ENCODE measurements around the gene COPG2. TPM values are rescaled to one million over a fixed set of nuclear protein-coding genes. Genes with fewer than 3 reads are reported as not detected.
A peak's percentile ranks its signal among the peaks of the same experiment; 100 is the strongest.

Gene COPG2
- total RNA-seq, 1 donor from 2014 or later, result 19.3 TPM

DNA sequence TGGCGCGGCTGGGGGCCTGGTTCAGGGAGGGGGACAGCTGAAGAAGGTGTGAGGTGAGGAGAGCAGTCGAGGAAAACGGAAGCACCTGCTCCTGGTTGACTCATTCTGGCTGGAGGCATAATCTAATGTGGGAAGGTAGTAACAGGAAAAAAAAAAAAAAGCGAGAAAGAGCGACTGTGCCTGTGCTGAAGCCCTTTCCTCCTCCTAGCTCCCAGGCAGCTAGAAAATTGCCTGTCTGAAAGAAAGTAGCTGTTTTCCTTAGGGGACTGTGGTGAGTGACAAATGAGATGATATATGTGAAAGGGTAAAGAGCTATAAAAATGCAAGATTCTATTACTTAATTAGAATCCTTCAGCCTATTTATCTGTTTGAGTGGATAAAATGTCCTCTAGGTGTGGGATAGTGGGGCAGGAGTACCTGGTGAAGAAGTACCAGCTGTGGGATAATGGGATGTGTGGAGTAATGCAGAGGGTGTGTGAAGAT is 181.6 kb downstream of the COPG2 start:
- Mint-ChIP-seq H3K4me1 (ENCODE audit: low read depth) (peaks cover 21% of the 10 kb centered on the region), H3K4me3 (peak overlapping the region; percentile 63), H3K36me3 (ENCODE audit: low read depth) (no peaks in the 10 kb centered on the region), H3K27ac (no peak overlapping the region), H3K27me3 (ENCODE audit: insufficient read depth) (peaks cover 43% of the 10 kb centered on the region), H3K9me3 (no peaks in the 10 kb centered on the region)
- intact Hi-C loops (cut with micrococcal nuclease), result loop anchor here (1.0 to 10.0 kb wide), 6 partner anchors 45 to 414 kb away; partner anchors contain the start of genes CEP41 and COPG2
- no peak for DNase-seq (ENCODE audit: low spot score)

GRCh38 chr7:130486114-130486953 is 182.2 kb downstream of the COPG2 start:
- no peaks in the 10 kb centered on the region for H3K9me3 Mint-ChIP-seq
- no peak for DNase-seq (ENCODE audit: low spot score)
- peaks cover 41% of the 10 kb centered on the region for H3K27me3 Mint-ChIP-seq (ENCODE audit: insufficient read depth)
- no peak overlapping the region for H3K27ac Mint-ChIP-seq
- intact Hi-C loops (cut with micrococcal nuclease), result loop anchor here (1.0 to 10.0 kb wide), 6 partner anchors 44 to 414 kb away; partner anchors contain the start of genes CEP41 and COPG2
- H3K4me3 Mint-ChIP-seq, result peak overlapping the region; percentile 78
- H3K36me3 Mint-ChIP-seq (ENCODE audit: low read depth), result no peaks in the 10 kb centered on the region
- H3K4me1 Mint-ChIP-seq (ENCODE audit: low read depth), result peaks cover 21% of the 10 kb centered on the region

GRCh38 chr7:130485734-130486113 is 182.8 kb downstream of the COPG2 start:
- intact Hi-C loops (cut with micrococcal nuclease), result loop anchor here (1.0 to 10.0 kb wide), 6 partner anchors 43 to 413 kb away; partner anchors contain the start of genes CEP41 and COPG2
- Mint-ChIP-seq H3K27me3 (ENCODE audit: insufficient read depth) (peaks cover 36% of the 10 kb centered on the region), H3K4me1 (ENCODE audit: low read depth) (peaks cover 21% of the 10 kb centered on the region), H3K9me3 (no peaks in the 10 kb centered on the region), H3K4me3 (peak overlapping the region; percentile 78), H3K36me3 (ENCODE audit: low read depth) (no peaks in the 10 kb centered on the region), H3K27ac (no peak overlapping the region)
- no peak for DNase-seq (ENCODE audit: low spot score)

- no peaks in the 10 kb centered on the region for H3K36me3 Mint-ChIP-seq (ENCODE audit: low read depth)
- intact Hi-C loops (cut with micrococcal nuclease), result loop anchor here (10.0 kb wide), 1 partner anchor 182 kb away; the partner anchor contains the start of gene COPG2
- peaks cover 10% of the 10 kb centered on the region for H3K9me3 Mint-ChIP-seq
- no peak for DNase-seq (ENCODE audit: low spot score)
- no peak overlapping the region for H3K4me3 Mint-ChIP-seq
- H3K27ac Mint-ChIP-seq, result no peak overlapping the region
- H3K4me1 Mint-ChIP-seq (ENCODE audit: low read depth), result peaks cover 21% of the 10 kb centered on the region
- peaks cover 29% of the 10 kb centered on the region for H3K27me3 Mint-ChIP-seq (ENCODE audit: insufficient read depth)
These were observed 185.5 kb downstream of the COPG2 start for GRCh38 chr7:130483031-130483430.

- Mint-ChIP-seq H3K27me3 (ENCODE audit: insufficient read depth) (peaks cover 22% of the 10 kb centered on the region), H3K36me3 (ENCODE audit: low read depth) (no peaks in the 10 kb centered on the region), H3K9me3 (peaks cover 13% of the 10 kb centered on the region), H3K4me3 (no peak overlapping the region), H3K27ac (no peak overlapping the region), H3K4me1 (ENCODE audit: low read depth) (peaks cover 17% of the 10 kb centered on the region)
- DNase-seq (ENCODE audit: low spot score), result no peak
- intact Hi-C loops (cut with micrococcal nuclease), result loop anchor here (10.0 kb wide), 1 partner anchor 183 kb away; the partner anchor contains the start of gene COPG2
These were observed 186.7 kb downstream of the COPG2 start for GRCh38 chr7:130481898-130482297.

DNA sequence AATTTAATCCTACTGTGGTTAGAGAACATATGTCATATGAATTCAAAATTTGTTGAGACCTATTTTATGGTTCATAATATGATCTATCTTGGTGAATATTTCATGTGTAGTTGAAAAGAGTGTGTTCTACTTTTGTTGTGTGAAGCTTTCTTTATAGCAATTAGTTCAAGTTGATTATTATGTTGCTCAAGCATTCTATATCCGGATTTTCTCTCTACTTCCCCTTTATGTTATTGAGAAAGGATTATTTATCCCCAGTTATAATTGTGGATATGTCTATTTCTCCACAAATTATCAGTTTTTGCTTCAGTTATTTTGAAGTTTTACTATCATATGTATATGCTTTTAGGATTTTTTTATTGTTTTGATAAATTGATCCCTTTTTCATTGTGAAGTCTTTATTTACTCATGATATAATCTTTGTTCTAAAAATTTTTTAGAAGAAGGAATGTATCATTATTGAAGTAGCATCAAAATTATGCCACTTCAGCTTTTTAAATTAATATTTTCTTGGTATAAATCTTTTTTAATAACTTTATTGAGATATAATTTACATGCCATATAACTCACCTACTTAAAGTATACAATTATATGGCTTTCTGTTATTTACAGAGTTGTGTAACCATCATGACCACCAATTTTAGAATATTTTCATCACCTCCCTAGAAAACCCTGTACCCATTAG is 188.7 kb downstream of the COPG2 start:
- intact Hi-C loops (cut with micrococcal nuclease), result loop anchor here (10.0 kb wide), 1 partner anchor 185 kb away; the partner anchor contains the start of gene COPG2
- Mint-ChIP-seq H3K27me3 (ENCODE audit: insufficient read depth) (peaks cover 17% of the 10 kb centered on the region), H3K9me3 (peaks cover 13% of the 10 kb centered on the region), H3K4me3 (no peak overlapping the region), H3K27ac (no peak overlapping the region), H3K36me3 (ENCODE audit: low read depth) (no peaks in the 10 kb centered on the region), H3K4me1 (ENCODE audit: low read depth) (peaks cover 1% of the 10 kb centered on the region)
- no peak for DNase-seq (ENCODE audit: low spot score)

GRCh38 chr7:130478991-130479390 is 189.6 kb downstream of the COPG2 start:
- DNase-seq (ENCODE audit: low spot score), result no peak
- Mint-ChIP-seq H3K4me1 (ENCODE audit: low read depth) (no peaks in the 10 kb centered on the region), H3K9me3 (peaks cover 13% of the 10 kb centered on the region), H3K36me3 (ENCODE audit: low read depth) (no peaks in the 10 kb centered on the region), H3K27me3 (ENCODE audit: insufficient read depth) (peaks cover 14% of the 10 kb centered on the region), H3K27ac (no peak overlapping the region), H3K4me3 (no peak overlapping the region)
- intact Hi-C loops (cut with micrococcal nuclease), result no loop called here

DNA sequence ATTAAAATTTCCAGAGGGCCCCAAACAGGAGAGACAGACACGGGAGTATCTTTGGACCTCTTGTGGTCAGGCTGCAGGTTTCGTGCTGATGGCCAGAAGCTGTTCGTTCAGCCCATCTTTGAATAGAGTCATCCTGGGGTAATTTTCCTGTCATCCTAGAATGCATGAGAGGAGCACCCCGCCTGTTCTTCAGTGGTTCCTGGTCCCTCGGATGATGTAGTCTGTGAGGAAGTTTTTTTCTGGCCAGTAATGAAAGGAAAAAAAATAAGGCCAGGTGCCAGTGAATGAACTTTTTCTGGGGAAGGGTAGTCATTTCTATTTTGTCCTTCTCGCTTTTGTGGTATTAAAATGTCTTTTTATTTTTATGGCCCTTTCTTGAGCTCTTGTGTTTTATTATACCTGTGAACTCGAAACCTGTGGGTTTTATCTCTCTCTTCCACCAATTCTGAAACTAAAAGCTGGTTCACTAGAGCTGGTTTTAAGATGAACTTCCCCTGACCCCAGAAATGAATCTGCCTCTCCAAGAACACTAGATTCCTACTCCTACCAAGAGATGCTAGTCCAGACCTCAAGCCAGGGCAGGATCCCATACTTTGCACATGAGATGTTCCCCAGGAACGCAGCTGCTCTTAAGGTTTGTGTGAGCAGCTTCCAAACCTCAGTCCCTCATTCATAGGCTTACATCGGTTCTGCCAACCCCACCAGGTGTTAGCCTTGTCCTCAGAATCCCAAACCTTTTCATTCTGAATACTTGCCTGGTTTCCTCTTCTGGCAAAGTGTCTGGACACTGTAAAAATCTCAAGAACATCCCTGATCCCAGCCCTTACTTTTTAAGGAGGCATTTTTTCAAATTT is 192.0 kb downstream of the COPG2 start:
- peaks cover 13% of the 10 kb centered on the region for H3K9me3 Mint-ChIP-seq
- H3K27ac Mint-ChIP-seq, result no peak overlapping the region
- no peak for DNase-seq (ENCODE audit: low spot score)
- no peak overlapping the region for H3K4me3 Mint-ChIP-seq
- no peaks in the 10 kb centered on the region for H3K4me1 Mint-ChIP-seq (ENCODE audit: low read depth)
- H3K36me3 Mint-ChIP-seq (ENCODE audit: low read depth), result no peaks in the 10 kb centered on the region
- H3K27me3 Mint-ChIP-seq (ENCODE audit: insufficient read depth), result peaks cover 6% of the 10 kb centered on the region
- intact Hi-C loops (cut with micrococcal nuclease), result no loop called here

DNA sequence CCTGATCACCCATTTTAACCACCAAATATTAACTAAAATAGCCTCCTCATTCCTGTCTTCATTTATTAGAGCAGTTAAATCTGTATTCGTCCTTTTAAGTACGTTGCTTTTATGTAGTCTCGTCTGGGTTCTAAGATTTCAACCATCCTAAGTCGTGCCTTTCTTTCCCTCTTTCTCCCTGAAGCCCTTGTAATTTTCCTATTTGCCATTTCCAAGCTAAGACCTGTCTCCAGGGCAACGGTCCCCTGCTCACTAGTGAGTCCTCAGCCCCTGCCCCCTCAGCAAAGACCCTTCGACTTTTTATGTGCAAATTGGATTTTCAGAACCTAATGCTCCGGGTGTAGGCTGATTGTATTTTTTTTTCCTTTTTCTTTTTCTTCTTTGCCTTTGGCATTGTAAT is 192.8 kb downstream of the COPG2 start:
- peaks cover 13% of the 10 kb centered on the region for H3K9me3 Mint-ChIP-seq
- no peaks in the 10 kb centered on the region for H3K36me3 Mint-ChIP-seq (ENCODE audit: low read depth)
- no peaks in the 10 kb centered on the region for H3K4me1 Mint-ChIP-seq (ENCODE audit: low read depth)
- no peak overlapping the region for H3K27ac Mint-ChIP-seq
- intact Hi-C loops (cut with micrococcal nuclease), result no loop called here
- DNase-seq (ENCODE audit: low spot score), result no peak
- no peak overlapping the region for H3K4me3 Mint-ChIP-seq
- peaks cover 6% of the 10 kb centered on the region for H3K27me3 Mint-ChIP-seq (ENCODE audit: insufficient read depth)

DNA sequence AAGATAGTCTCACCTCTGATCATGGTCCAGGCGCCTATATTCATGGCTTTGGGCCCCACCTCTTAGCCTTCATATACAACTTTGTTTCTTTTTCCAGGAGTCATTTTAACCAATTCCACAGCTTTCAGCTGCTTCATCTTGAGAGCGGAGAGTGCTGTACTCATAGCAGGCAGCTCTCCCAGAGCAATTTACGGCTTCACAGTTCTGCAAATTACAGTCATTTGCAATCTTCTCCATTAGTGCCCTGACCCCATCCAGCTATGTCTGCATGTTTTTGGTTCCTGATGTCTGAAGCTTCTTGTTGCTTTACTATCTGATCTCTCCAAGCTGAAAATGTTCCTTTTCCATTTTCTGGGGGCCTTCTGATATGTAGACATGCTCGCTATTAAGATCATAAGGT is 194.7 kb downstream of the COPG2 start:
- no peak for DNase-seq (ENCODE audit: low spot score)
- H3K36me3 Mint-ChIP-seq (ENCODE audit: low read depth), result no peaks in the 10 kb centered on the region
- H3K27ac Mint-ChIP-seq, result no peak overlapping the region
- H3K4me3 Mint-ChIP-seq, result no peak overlapping the region
- intact Hi-C loops (cut with micrococcal nuclease), result no loop called here
- no peaks in the 10 kb centered on the region for H3K27me3 Mint-ChIP-seq (ENCODE audit: insufficient read depth)
- no peaks in the 10 kb centered on the region for H3K4me1 Mint-ChIP-seq (ENCODE audit: low read depth)
- H3K9me3 Mint-ChIP-seq, result peaks cover 8% of the 10 kb centered on the region

- Mint-ChIP-seq H3K27me3 (ENCODE audit: insufficient read depth) (no peaks in the 10 kb centered on the region), H3K9me3 (peaks cover 6% of the 10 kb centered on the region), H3K36me3 (ENCODE audit: low read depth) (no peaks in the 10 kb centered on the region), H3K4me1 (ENCODE audit: low read depth) (no peaks in the 10 kb centered on the region), H3K4me3 (no peak overlapping the region), H3K27ac (no peak overlapping the region)
- intact Hi-C loops (cut with micrococcal nuclease), result no loop called here
- DNase-seq (ENCODE audit: low spot score), result no peak
These were observed 195.3 kb downstream of the COPG2 start for GRCh38 chr7:130473289-130473688.

DNA sequence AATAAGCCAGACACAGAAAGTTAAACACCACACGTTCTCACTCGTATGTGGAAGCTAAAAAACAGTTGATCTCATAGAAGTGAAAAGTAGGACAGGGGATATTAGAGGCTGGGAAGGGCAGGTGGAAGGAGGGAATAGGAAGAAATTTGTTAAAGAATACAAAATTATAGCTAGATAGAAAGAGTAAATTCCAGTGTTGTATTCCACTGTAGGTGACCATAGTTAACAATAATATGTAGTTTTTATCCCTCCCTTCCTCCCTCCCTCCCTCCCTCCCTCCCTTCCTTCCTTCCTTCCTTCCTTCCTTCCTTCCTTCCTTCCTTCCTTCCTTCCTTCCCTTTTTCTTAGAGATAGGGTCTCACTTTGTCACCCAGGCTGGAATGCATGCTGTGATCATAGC is 196.6 kb downstream of the COPG2 start:
- H3K9me3 Mint-ChIP-seq, result no peaks in the 10 kb centered on the region
- no peaks in the 10 kb centered on the region for H3K27me3 Mint-ChIP-seq (ENCODE audit: insufficient read depth)
- intact Hi-C loops (cut with micrococcal nuclease), result no loop called here
- no peak overlapping the region for H3K4me3 Mint-ChIP-seq
- H3K27ac Mint-ChIP-seq, result no peak overlapping the region
- no peaks in the 10 kb centered on the region for H3K4me1 Mint-ChIP-seq (ENCODE audit: low read depth)
- no peaks in the 10 kb centered on the region for H3K36me3 Mint-ChIP-seq (ENCODE audit: low read depth)
- no peak for DNase-seq (ENCODE audit: low spot score)
